ENCODE results near the gene ADAM10. TPM values are rescaled to one million over a fixed set of nuclear protein-coding genes. Genes with fewer than 3 reads are reported as not detected.

Gene ADAM10
- total RNA-seq, 4 donors from 2014 or later = 42.9 to 83.3 (median 62.7) TPM

- no peaks in the 10 kb centered on the region for H3K27me3 ChIP-seq
- no peak overlapping the region for H3K27ac ChIP-seq
- H3K4me1 ChIP-seq = peaks cover 0 to 22% (median 8%) of the 10 kb centered on the region in 4 donors
- no peaks in the 10 kb centered on the region for H3K36me3 ChIP-seq
- no peak overlapping the region for H3K4me3 ChIP-seq
- TF ChIP-seq CTCF (IDR thresholded peaks at IDR 0.05) (no peak), POLR2A (IDR thresholded peaks at IDR 0.05) (no peak)
- no peak for DNase-seq
- H3K9me3 ChIP-seq = no peaks in the 10 kb centered on the region
Measured at GRCh38 chr15:58746174-58746573, 3.3 kb downstream of the ADAM10 start.

DNA sequence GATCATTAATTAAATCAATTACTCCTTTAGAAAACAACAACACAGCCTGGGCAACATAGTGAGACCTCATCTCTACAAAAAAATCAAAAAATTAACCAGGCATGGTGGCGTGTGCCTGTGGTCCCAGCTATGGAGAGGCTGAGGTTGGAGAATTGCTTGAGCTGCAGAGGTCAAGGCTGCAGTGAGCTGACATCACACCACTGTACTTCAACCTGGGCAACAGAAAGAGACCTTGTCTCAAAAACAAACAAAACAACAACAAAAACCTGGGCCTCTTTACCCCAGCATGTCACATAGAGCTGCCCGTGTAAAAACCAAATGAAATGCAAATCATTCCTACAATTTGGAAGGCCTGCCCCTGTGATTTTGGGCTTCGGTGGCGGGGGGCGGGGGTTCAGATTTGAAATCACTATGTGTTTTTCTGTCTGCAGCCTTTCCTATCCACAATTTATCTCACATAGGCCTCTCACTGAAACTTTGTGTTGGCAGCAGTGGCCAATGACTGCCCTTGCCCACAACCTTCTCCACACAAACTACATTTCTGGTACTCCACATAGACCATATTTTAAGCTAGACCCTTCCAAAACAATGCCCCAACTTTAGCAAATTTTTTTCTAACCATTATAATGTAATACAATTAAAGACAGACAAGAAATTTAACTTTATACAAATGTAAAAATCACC is 6.5 kb downstream of the ADAM10 start:
- H3K27me3 ChIP-seq = no peaks in the 10 kb centered on the region
- no peak for TF ChIP-seq CTCF (IDR thresholded peaks at IDR 0.05)
- no peak for TF ChIP-seq POLR2A (IDR thresholded peaks at IDR 0.05)
- H3K27ac ChIP-seq = no peak overlapping the region
- no peaks in the 10 kb centered on the region for H3K9me3 ChIP-seq
- no peaks in the 10 kb centered on the region for H3K36me3 ChIP-seq
- H3K4me3 ChIP-seq = no peak overlapping the region
- H3K4me1 ChIP-seq = peaks cover 0 to 22% (median 8%) of the 10 kb centered on the region in 4 donors
- no peak for DNase-seq

DNA sequence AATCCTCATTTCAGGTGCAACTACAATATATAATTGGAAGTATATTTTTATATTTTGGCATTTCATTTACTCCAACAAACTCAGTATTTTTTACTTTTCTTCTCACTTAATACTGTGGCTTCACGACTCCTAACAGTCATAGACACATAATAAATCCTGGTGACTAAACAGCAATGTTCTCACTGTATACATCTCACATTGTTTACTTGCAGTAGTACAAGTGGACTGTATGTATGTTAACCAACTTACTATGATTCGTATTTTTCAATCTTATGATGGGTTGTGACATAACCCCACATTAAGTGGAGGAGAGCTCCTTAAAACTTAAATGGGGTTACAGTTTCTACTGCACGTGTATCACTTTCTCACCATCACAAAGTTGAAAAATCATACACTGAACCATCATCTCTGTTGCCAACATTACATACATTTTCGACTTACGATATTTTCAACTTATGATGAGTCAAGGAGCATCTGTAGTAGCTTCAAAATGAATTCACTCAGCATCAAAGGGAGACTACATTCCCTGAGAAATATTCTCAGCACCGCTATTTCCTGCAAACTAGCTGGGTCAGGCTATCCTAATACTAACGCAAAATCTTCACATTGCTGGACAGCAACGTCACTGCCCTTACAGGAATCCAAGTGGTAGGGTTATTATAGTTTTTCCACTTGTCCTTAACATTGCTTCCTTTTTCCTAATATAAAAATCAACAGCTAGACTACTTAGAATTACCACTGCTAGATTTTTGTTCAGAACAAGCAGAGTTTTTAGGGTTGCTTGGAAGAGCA is 7.3 kb downstream of the ADAM10 start:
- H3K27me3 ChIP-seq = no peaks in the 10 kb centered on the region
- TF ChIP-seq CTCF (IDR thresholded peaks at IDR 0.05) (no peak), POLR2A (IDR thresholded peaks at IDR 0.05) (no peak)
- H3K27ac ChIP-seq = no peak overlapping the region
- no peak overlapping the region for H3K4me3 ChIP-seq
- no peaks in the 10 kb centered on the region for H3K36me3 ChIP-seq
- H3K9me3 ChIP-seq = no peaks in the 10 kb centered on the region
- DNase-seq = no peak
- peaks cover 0 to 22% (median 4%) of the 10 kb centered on the region in 4 donors for H3K4me1 ChIP-seq

- TF ChIP-seq CTCF (IDR thresholded peaks at IDR 0.05) (no peak), POLR2A (IDR thresholded peaks at IDR 0.05) (no peak)
- no peak for DNase-seq
- Histone ChIP-seq H3K27me3 (no peaks in the 10 kb centered on the region), H3K27ac (no peak overlapping the region), H3K36me3 (no peaks in the 10 kb centered on the region), H3K4me1 (peaks cover 0 to 12% (median 1%) of the 10 kb centered on the region in 4 donors), H3K4me3 (no peak overlapping the region), H3K9me3 (no peaks in the 10 kb centered on the region)
Measured at GRCh38 chr15:58741032-58741431, 8.5 kb downstream of the ADAM10 start.

DNA sequence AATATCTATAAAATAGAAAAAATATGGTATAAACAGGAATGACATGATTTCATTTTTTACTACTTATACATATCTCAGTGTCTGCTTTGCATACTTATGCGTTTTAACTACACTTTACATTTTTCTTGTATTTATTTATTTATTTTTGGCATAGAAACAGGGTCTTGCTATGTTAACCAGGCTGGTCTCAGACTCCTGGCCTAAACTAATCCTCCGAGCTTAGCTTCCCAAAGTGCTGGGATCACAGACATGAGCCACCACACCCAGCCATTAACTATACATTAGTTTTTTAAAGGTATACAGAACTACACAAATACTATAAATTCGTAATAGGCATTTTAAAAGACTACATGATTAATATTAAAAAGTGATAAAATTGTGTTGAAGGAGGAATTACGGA is 9.1 kb downstream of the ADAM10 start:
- DNase-seq = no peak
- H3K9me3 ChIP-seq = no peaks in the 10 kb centered on the region
- no peaks in the 10 kb centered on the region for H3K36me3 ChIP-seq
- no peak overlapping the region for H3K4me3 ChIP-seq
- no peaks in the 10 kb centered on the region for H3K27me3 ChIP-seq
- H3K27ac ChIP-seq = no peak overlapping the region
- TF ChIP-seq POLR2A (IDR thresholded peaks at IDR 0.05) = no peak
- TF ChIP-seq CTCF (IDR thresholded peaks at IDR 0.05) = no peak
- H3K4me1 ChIP-seq = peaks cover 0 to 16% (median 1%) of the 10 kb centered on the region in 4 donors

Measured in Peyer's patch (tissue), 4 donors.